Heart left ventricle (tissue), 13 donors: ENCODE results near the gene CHST2.

Source experiments
- CTCF ChIP-seq, 12 donors: fragments of 200-600 bp; sonication (generic) in 4 of 12; IDR thresholded peaks; one replicate each; pipeline versions ENCODE4 v1.5.0 to v1.8.0; 2018 to 2022; ENCODE audit warnings: antibody characterized with exemption in 12 of 12, mild to moderate bottlenecking in 5 of 12
- POLR2A ChIP-seq, 2 donors: fragments of 450-650 bp; IDR thresholded peaks; one replicate each; pipeline ENCODE4 v1.6.1; 2017; ENCODE audit warnings: antibody characterized with exemption in 2 of 2, mild to moderate bottlenecking in 2 of 2, moderate library complexity in 2 of 2
- donor health status: ischemic (EF 13 %, LVEDD 7.1; RV severe dilation, severe dysfunction).
- donor health status: DM: no; HTN: yes; CAD: no.
- donor health status: DM: no; HTN: no; CAD: no.
- donor health status: ischemic (EF 25% LVEDD 6.9; RV normal size, moderate dysfunction).
- donor health status: ischemic (EF 25% LVEDD 5.7; RV mildly dilated, moderate dysfunction).
- donor health status: ischemic (EF 35%, LVEDD 5.7; RV mildly dilated, moderate dysfunction).
- donor health status: nonischemic (EF 11% LVEDD 7.7; RV severe dilation, severe dysfunction).
- donor health status: DM: yes; HTN: yes; CAD: no.
- donor health status: PGD.
- donor health status: ischemic (EF 29% LVEDD 5.4; RV normal size, mild dysfunction).
- donor health status: nonischemic (EF 23%, LVEDD 6.1; RV moderate dilation, normal function).

GRCh38 chr3:143150071-143150470, 30.5 kb downstream of the CHST2 start:
- no peak for TF ChIP-seq CTCF (IDR thresholded peaks at IDR 0.05)
- TF ChIP-seq POLR2A (IDR thresholded peaks at IDR 0.05), result no peak
